Endothelial cell of umbilical vein (primary cell): ENCODE measurements around the gene GLP1R. TPM values are rescaled to one million over a fixed set of nuclear protein-coding genes. Genes with fewer than 3 reads are reported as not detected.

ENCODE experiments used
- BruUV-seq: library from RNA; stranded (reverse); fragments of 400-500 nt; replicated peaks from 2 replicates; lab custom pipeline; 2021; lab: Mats Ljungman, UMichigan
- CTCF ChIA-PET: fragments of 300-600, 350-600 bp; sonication (Branson Sonifier 250); formaldehyde crosslinking; loops from one replicate; lab custom pipeline; 2021; ENCODE audit warnings: antibody characterized with exemption, inconsistent platforms; lab: Charles Lee
- POLR2A ChIA-PET: fragments of 300-600, 350-600 bp; sonication (Branson Sonifier 250); formaldehyde crosslinking; loops from one replicate; lab custom pipeline; 2021; ENCODE audit warnings: antibody characterized with exemption, inconsistent platforms; lab: Charles Lee
- DNase-seq: peaks from one replicate; pipeline ENCODE4 v3.0.0-alpha.2; 2011; ENCODE audit warnings: low read depth, low spot score
- FAIRE-seq: peaks from 2 replicates; lab custom pipeline; 2011; peaks lifted over from hg19 to GRCh38; lab: Jason Lieb, UNC
- H2AFZ ChIP-seq: 2 replicates; pipeline ENCODE4 v1.6.0; 2012; ENCODE audit warnings: low read depth, low read length, control low read depth, inconsistent platforms
- H3K27ac ChIP-seq: 2 replicates; pipeline ENCODE4 v1.5.1; 2011; ENCODE audit warnings: low read depth, mild to moderate bottlenecking, control low read depth, low read length, moderate library complexity; ENCODE audit not compliant: insufficient read depth
- H3K27me3 ChIP-seq, 2 experiments: 2 replicates each; pipeline versions ENCODE4 v1.6.0 to v1.6.1; 2011; ENCODE audit warnings: low read length in 2 of 2, mixed read lengths in 1 of 2; ENCODE audit not compliant: control insufficient read depth in 2 of 2, insufficient read depth in 2 of 2
- H3K36me3 ChIP-seq, 2 experiments: 2 replicates in 1 of 2; 3 replicates in 1 of 2; pipeline ENCODE4 v1.5.1; 2011; ENCODE audit warnings: low read length in 2 of 2, mild to moderate bottlenecking in 1 of 2, moderate library complexity in 1 of 2; ENCODE audit not compliant: control insufficient read depth in 2 of 2, insufficient read depth in 2 of 2; ENCODE audit errors: extremely low read depth in 1 of 2
- H3K4me1 ChIP-seq: 3 replicates; pipeline ENCODE4 v1.5.1; 2011; ENCODE audit warnings: mild to moderate bottlenecking, low read length; ENCODE audit not compliant: control insufficient read depth, insufficient read depth; ENCODE audit errors: extremely low read depth
- H3K4me2 ChIP-seq: 2 replicates; pipeline ENCODE4 v1.6.1; 2011; ENCODE audit warnings: low read length, control low read depth, mixed read lengths; ENCODE audit not compliant: insufficient read depth
- H3K4me3 ChIP-seq, 3 experiments: fragments of 200-600 bp in 1 of 3; sonication (generic), shearing (Covaris generic) in 1 of 3; replicated peaks in 1 of 3; 2 replicates each; pipeline ENCODE4 v1.5.1; 2011 to 2016; ENCODE audit warnings: control low read depth in 3 of 3, low read length in 3 of 3, mild to moderate bottlenecking in 2 of 3, inconsistent platforms in 1 of 3, low read depth in 1 of 3, moderate library complexity in 1 of 3; ENCODE audit not compliant: insufficient read depth in 1 of 3
- H3K79me2 ChIP-seq: 2 replicates; pipeline ENCODE4 v1.6.0; 2012; ENCODE audit warnings: low read length, inconsistent platforms; ENCODE audit not compliant: control insufficient read depth, insufficient read depth
- H3K9ac ChIP-seq: replicated peaks from 2 replicates; pipeline ENCODE3; 2011; ENCODE audit warnings: low read length, control low read depth; ENCODE audit not compliant: insufficient read depth; ENCODE audit errors: extremely low read depth
- H3K9me1 ChIP-seq: replicated peaks from 3 replicates; pipeline ENCODE4 v1.6.0; 2011; ENCODE audit warnings: mild to moderate bottlenecking, low read length; ENCODE audit not compliant: control insufficient read depth, insufficient read depth; ENCODE audit errors: extremely low read depth
- H3K9me3 ChIP-seq: replicated peaks from 2 replicates; pipeline ENCODE4 v1.5.1; 2012; ENCODE audit warnings: low read length, inconsistent platforms; ENCODE audit not compliant: control insufficient read depth, insufficient read depth
- H4K20me1 ChIP-seq: replicated peaks from 2 replicates; pipeline ENCODE3; 2011; ENCODE audit warnings: mild to moderate bottlenecking, low read length; ENCODE audit not compliant: control insufficient read depth, insufficient read depth; ENCODE audit errors: extremely low read depth
- CTCF ChIP-seq, 2 donors: IDR thresholded peaks; 1 replicate in 1 of 2; 2 replicates in 1 of 2; pipeline ENCODE4 v1.5.1; 2011; ENCODE audit warnings: low read length in 2 of 2, mild to moderate bottlenecking in 2 of 2, moderate library complexity in 2 of 2, control low read depth in 1 of 2, inconsistent platforms in 1 of 2, low read depth in 1 of 2; ENCODE audit not compliant: insufficient read depth in 1 of 2; ENCODE audit errors: extremely low read depth in 1 of 2
- EZH2 ChIP-seq: IDR thresholded peaks from 2 replicates; pipeline ENCODE4 v1.6.1; 2012; ENCODE audit warnings: borderline replicate concordance, low read depth, mild to moderate bottlenecking, moderate library complexity, low read length, inconsistent platforms; ENCODE audit not compliant: severe bottlenecking
- FOS ChIP-seq: IDR thresholded peaks from 2 replicates; pipeline ENCODE4 v1.6.1; 2011; ENCODE audit warnings: mild to moderate bottlenecking, low read length, moderate library complexity, borderline replicate concordance; ENCODE audit not compliant: insufficient read depth
- GATA2 ChIP-seq: IDR thresholded peaks from 2 replicates; pipeline ENCODE4 v1.7.0; 2011; ENCODE audit warnings: low read depth, mild to moderate bottlenecking, moderate library complexity, mixed read lengths, low read length; ENCODE audit not compliant: insufficient read length, insufficient read depth
- JUN ChIP-seq: IDR thresholded peaks from 2 replicates; pipeline ENCODE4 v1.6.1; 2011; ENCODE audit warnings: borderline replicate concordance, low read depth; ENCODE audit not compliant: insufficient read length, insufficient read depth
- MAX ChIP-seq: IDR thresholded peaks from 2 replicates; pipeline ENCODE4 v1.6.1; 2011; ENCODE audit not compliant: insufficient read depth, insufficient read length
- MYC ChIP-seq: IDR thresholded peaks from one replicate; pipeline ENCODE4 v1.6.1; 2011; ENCODE audit warnings: mild to moderate bottlenecking, low read depth, low read length
- POLR2A ChIP-seq: IDR thresholded peaks from 2 replicates; pipeline ENCODE4 v1.6.1; 2012; ENCODE audit warnings: low read depth, mild to moderate bottlenecking, control low read depth, low read length
- POLR2AphosphoS5 ChIP-seq: IDR thresholded peaks from 2 replicates; pipeline ENCODE4 v1.6.1; 2012; ENCODE audit warnings: low read depth, mild to moderate bottlenecking, control low read depth, low read length, moderate library complexity; ENCODE audit not compliant: insufficient read depth
- dilution Hi-C: fragments of 300-500 bp; cut with MboI; formaldehyde crosslinking; loops from one replicate; pipeline ENCODE4 v1.15.0; 2019; ENCODE audit warnings: low sequenced_read_pairs; ENCODE audit not compliant: extremely low pct_ligation_motif_present
- intact Hi-C: fragments of 100-400 bp; cut with micrococcal nuclease; formaldehyde crosslinking; loops from one replicate; pipeline ENCODE4 v1.10.0; 2022
- polyA plus RNA-seq, 4 experiments: library from polyadenylated mRNA; depleted of rRNA in 3 of 4; stranded (reverse) in 3 of 4; unstranded in 1 of 4; fragments of >200 nt; gene quantifications; 2 replicates each; pipeline versions ENCODE4 v1.2.1 to v1.2.3, GENCODE V29; 2011 to 2012; ENCODE audit warnings: missing spikeins in 1 of 4
- total RNA-seq: library from RNA; stranded (reverse); gene quantifications from 2 replicates; pipeline ENCODE4 v1.2.3, GENCODE V29; 2021

The GLP1R gene
- total and polyA plus RNA-seq, 2 donors (not counting 3 experiments of a cell fraction or from before 2014, with no cell fraction given) = not detected

- ChIA-PET CTCF (interaction anchor here (2.0 kb wide), 1 partner anchor 11 kb away, joined by 6 read pairs; no protein-coding TSS in a partner anchor), POLR2A (no interaction called here)
- Histone ChIP-seq H3K4me2 (no peak overlapping the region), H3K27me3 (peaks cover 0 to 4% of the 10 kb centered on the region in 2 experiments), H3K9ac (no peak overlapping the region), H3K4me1 (no peaks in the 10 kb centered on the region), H3K27ac (no peak overlapping the region), H2AFZ (no peak overlapping the region), H4K20me1 (no peaks in the 10 kb centered on the region), H3K79me2 (no peaks in the 10 kb centered on the region), H3K4me3 (no peak overlapping the region), H3K36me3 (no peaks in the 10 kb centered on the region), H3K9me1 (no peaks in the 10 kb centered on the region), H3K9me3 (no peaks in the 10 kb centered on the region)
- dilution Hi-C loops (no loop called here), intact Hi-C loops (no loop called here)
- FAIRE-seq (no peak), DNase-seq (no peak)
- no TSS peak for BruUV-seq
- TF ChIP-seq EZH2 (no peak), POLR2AphosphoS5 (no peak), JUN (no peak), POLR2A (no peak), MYC (no peak), CTCF (IDR thresholded peaks at IDR 0.05; ENCODE audit: extremely low read depth in 1 of 2, insufficient read depth in 1 of 2, low read depth in 1 of 2, low read length in 2 of 2) (no peak), GATA2 (no peak), MAX (no peak), FOS (no peak)
Measured at GRCh38 chr6:39061588-39061987, 13.0 kb downstream of the GLP1R start.
